ENCODE data around the gene KREMEN1.

DNA sequence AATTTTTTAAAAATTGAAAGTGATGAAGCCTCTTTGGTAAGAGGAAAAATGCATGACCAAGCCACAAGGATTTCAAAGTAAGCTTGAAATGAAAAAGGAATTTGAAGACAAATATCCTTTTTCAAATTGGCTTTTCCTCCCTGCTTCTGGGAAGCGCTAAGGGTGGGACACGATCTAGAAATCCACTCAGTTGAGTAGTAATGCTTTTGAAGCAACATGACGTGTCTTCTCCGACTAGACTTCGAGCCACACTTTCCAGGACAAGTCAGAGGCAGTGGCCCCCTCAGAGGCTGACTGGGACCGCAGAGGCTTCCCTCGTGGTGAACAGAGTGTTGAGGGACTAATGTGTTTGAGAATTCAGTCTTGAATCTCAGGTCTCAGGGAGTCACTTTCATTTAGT is 39.8 kb downstream of the KREMEN1 start:
- TF ChIP-seq GATA2 (IDR thresholded peaks at IDR 0.05; ENCODE audit: low read depth, low read length), result no peak
- no peak for TF ChIP-seq GATA3 (IDR thresholded peaks at IDR 0.05; ENCODE audit: low read depth, low read length)

Data from SH-SY5Y (cell line).